Psoas muscle (tissue), 8 donors: ENCODE results near the gene C8A. TPM values are rescaled to one million over a fixed set of nuclear protein-coding genes. Genes with fewer than 3 reads are reported as not detected.

Source experiments
- ATAC-seq, 4 donors: fragments of 200-7000 bp; cut with Tn5 transposase; one replicate each; pipeline ENCODE4 v1.9.1; 2020; ENCODE audit warnings: moderate library complexity in 3 of 4, mild to moderate bottlenecking in 2 of 4
- DNase-seq, 2 donors: peaks; one replicate each; pipeline ENCODE4 v3.0.0-alpha.2; 2020
- H3K27ac ChIP-seq: fragments of 200-600 bp; one replicate; pipeline ENCODE4 v1.8.0; 2022
- H3K27me3 ChIP-seq, 3 donors: fragments of 200-600 bp in 1 of 3; one replicate each; pipeline versions ENCODE4 v1.6.1 to v1.8.0; 2013 to 2022; ENCODE audit warnings: low read length in 2 of 3, mild to moderate bottlenecking in 2 of 3, moderate library complexity in 1 of 3; ENCODE audit not compliant: insufficient read depth in 3 of 3
- H3K36me3 ChIP-seq, 2 donors: fragments of 200-600 bp in 1 of 2; one replicate each; pipeline versions ENCODE4 v1.6.1 to v1.8.0; 2013 to 2022; ENCODE audit warnings: low read depth in 1 of 2, mild to moderate bottlenecking in 1 of 2, moderate library complexity in 1 of 2; ENCODE audit not compliant: insufficient read depth in 1 of 2
- H3K4me1 ChIP-seq: fragments of 200-600 bp; one replicate; pipeline ENCODE4 v1.8.0; 2022
- H3K4me3 ChIP-seq: fragments of 200-600 bp; one replicate; pipeline ENCODE4 v1.8.0; 2022; ENCODE audit warnings: mild to moderate bottlenecking
- H3K9me3 ChIP-seq: fragments of 200-600 bp; one replicate; pipeline ENCODE4 v1.8.0; 2022
- WGBS, 3 donors: extraction: QIAGEN DNeasy Blood & Tissue Kit; methylation state at CpG; one replicate each; pipeline versions ENCODE4 v1.1.6 to v1.1.7; 2013; 5-methylcytosine and 5-hydroxymethylcytosine counted together
- intact Hi-C, 2 donors: fragments of 100-400 bp; cut with DNase I; formaldehyde crosslinking; loops; one replicate each; pipeline versions ENCODE4 v1.11.0 to v1.14.2; 2022
- polyA plus RNA-seq, 3 donors: library from polyadenylated mRNA; stranded (reverse); fragments of 200-250 nt; gene quantifications; one replicate each; pipeline ENCODE4 v1.2.3, GENCODE V29; 2013
- total RNA-seq, 4 donors: library from RNA; stranded (reverse); fragmentation: NEBNext Ultra II Directional in 2 of 4; extraction: Animal tissue kit (Norgen Biotek cat#: 25700) in 2 of 4; gene quantifications; one replicate each; pipeline versions ENCODE4 v1.2.1 to v1.2.4, GENCODE V29; 2021 to 2023
- TF ChIP-seq, protein P1 (sequence below): fragments of 200-600 bp; IDR thresholded peaks from one replicate; pipeline ENCODE4 v1.8.0; 2022; ENCODE audit warnings: antibody characterized with exemption
- donor health status: healthy with polysubstance abuse.
- donor health status: DM: no; HTN: no; CAD: no; lungs with moderate emphysema.
- donor health status: Bipolar disorder and iron deficiency.
- donor health status: healthy.
- donor health status: DM: yes; HTN: yes; CAD: no.
- donor health status: DM: no; HTN: no; CAD: no.
- donor health status: DM: no; HTN: no; CAD: no.
- donor health status: DM: yes; HTN: yes; CAD: no.

Gene C8A
- total and polyA plus RNA-seq, 7 donors: not detected

DNA sequence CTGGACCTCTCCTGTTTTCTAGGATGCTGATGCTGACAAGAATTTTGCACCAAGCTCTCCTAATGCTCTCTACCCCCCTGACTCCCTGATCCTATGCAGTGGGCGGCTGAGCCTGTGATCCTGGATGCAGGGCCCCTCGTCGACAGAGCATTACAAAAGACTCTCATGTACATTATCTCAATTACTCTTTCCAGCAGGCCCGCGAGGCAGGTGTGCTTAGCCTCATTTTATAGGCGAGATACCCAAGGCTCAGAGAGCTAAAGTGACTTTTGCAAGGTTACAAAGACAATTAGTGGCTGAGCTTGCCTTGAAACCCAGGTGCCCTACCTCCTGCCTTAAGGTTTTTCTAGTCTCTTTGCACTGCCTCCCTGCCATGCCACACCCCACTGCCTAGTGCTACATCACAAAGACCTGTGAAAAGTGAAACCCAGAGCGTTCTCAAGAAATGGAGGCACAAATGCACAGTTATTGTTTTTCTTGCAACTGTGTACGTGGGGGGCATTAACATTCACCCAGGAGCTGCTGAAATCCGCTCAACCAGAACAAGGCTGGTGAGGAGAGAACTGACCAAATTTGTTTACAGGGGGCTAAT lies 10.0 kb upstream of the C8A start:
- ATAC-seq (no peak), DNase-seq (no peak)
- H3K4me3 ChIP-seq: no peak overlapping the region
- 58 to 62% (median 62%) methylated on average over 9 of the region's 9 CpGs for WGBS, 3 donors
- TF ChIP-seq, protein P1, sequence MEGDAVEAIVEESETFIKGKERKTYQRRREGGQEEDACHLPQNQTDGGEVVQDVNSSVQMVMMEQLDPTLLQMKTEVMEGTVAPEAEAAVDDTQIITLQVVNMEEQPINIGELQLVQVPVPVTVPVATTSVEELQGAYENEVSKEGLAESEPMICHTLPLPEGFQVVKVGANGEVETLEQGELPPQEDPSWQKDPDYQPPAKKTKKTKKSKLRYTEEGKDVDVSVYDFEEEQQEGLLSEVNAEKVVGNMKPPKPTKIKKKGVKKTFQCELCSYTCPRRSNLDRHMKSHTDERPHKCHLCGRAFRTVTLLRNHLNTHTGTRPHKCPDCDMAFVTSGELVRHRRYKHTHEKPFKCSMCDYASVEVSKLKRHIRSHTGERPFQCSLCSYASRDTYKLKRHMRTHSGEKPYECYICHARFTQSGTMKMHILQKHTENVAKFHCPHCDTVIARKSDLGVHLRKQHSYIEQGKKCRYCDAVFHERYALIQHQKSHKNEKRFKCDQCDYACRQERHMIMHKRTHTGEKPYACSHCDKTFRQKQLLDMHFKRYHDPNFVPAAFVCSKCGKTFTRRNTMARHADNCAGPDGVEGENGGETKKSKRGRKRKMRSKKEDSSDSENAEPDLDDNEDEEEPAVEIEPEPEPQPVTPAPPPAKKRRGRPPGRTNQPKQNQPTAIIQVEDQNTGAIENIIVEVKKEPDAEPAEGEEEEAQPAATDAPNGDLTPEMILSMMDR: no peak
- H3K4me1 ChIP-seq: no peaks in the 10 kb centered on the region
- no peaks in the 10 kb centered on the region for H3K9me3 ChIP-seq
- no peaks in the 10 kb centered on the region for H3K36me3 ChIP-seq
- H3K27ac ChIP-seq: no peak overlapping the region
- intact Hi-C loops: no loop called here
- peaks cover 0 to 4% (median 0%) of the 10 kb centered on the region in 3 donors for H3K27me3 ChIP-seq

DNA sequence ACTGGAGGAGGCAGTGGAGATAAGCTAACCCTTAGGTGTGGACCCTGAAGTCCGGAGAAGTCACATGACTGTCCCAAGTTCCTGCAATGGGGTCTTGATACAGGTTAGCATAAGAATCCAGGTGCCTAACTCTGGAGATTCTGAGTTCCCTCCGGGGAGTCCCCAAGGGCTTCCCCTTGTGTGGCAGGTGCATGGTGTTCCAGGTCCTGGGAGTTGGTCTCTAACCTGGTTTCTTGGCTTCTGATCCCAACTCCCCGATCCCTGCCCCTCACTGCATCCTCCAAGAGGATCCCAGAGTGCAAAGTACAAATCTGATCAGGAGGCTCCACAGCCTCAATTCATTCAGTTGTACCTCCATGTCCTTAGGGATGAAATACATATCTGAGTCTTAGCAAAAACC lies 9.3 kb upstream of the C8A start:
- intact Hi-C loops: no loop called here
- TF ChIP-seq, protein P1: no peak
- DNase-seq (no peak), ATAC-seq (no peak)
- Histone ChIP-seq H3K9me3 (no peaks in the 10 kb centered on the region), H3K36me3 (no peaks in the 10 kb centered on the region), H3K4me3 (no peak overlapping the region), H3K27ac (no peak overlapping the region), H3K27me3 (no peaks in the 10 kb centered on the region), H3K4me1 (no peaks in the 10 kb centered on the region)
- WGBS, 3 donors: 82 to 89% (median 84%) methylated on average over 3 of the region's 3 CpGs

DNA sequence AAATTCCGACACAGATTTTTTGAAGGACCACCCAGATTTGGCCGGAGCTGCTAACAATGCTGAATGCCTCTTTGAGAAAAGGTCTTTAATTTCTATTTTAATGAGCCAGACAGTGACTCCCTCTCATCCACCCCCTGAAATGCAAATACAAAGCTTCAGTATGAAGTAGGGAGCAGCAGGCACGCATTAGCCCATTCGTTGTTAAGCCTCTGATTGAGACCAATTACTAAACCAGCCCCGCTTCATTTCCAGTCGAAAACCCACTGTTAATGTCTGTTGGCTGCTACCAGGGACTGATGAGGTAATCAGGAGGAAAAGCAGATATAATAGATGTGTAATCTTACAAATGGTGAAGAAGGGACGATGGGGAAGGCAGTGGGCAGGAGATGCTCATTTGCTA lies 4.8 kb upstream of the C8A start:
- no peak for DNase-seq
- WGBS, 3 donors: 73 to 77% (median 74%) methylated on average over 7 of the region's 7 CpGs
- no peaks in the 10 kb centered on the region for H3K36me3 ChIP-seq
- no peak for ATAC-seq
- H3K9me3 ChIP-seq: no peaks in the 10 kb centered on the region
- H3K4me3 ChIP-seq: no peak overlapping the region
- H3K4me1 ChIP-seq: no peaks in the 10 kb centered on the region
- H3K27ac ChIP-seq: no peak overlapping the region
- H3K27me3 ChIP-seq: no peaks in the 10 kb centered on the region
- TF ChIP-seq, protein P1: no peak
- intact Hi-C loops: no loop called here

DNA sequence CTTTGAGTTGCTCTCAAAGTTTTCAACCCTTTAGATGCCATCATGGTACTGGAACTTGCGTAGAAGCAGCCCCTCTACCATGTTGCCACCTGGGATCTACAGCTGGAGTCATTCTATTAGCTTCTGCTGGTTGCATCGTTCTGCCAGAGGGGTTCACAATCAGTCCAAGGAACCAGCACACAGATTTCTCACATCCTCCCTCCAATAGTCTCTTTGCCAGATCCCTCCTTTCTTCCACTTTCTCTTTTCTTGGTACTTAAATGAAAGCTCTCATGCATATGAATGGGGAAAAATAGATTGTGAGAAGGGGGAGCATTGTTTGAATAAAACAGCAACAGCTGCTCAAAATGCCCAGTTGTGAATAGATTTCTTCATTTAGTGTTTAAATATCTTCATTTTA lies 4.2 kb upstream of the C8A start:
- Histone ChIP-seq H3K4me3 (no peak overlapping the region), H3K36me3 (no peaks in the 10 kb centered on the region), H3K4me1 (no peaks in the 10 kb centered on the region), H3K9me3 (no peaks in the 10 kb centered on the region), H3K27ac (no peak overlapping the region), H3K27me3 (no peaks in the 10 kb centered on the region)
- ATAC-seq: no peak
- intact Hi-C loops: no loop called here
- TF ChIP-seq, protein P1: no peak
- DNase-seq: no peak
- 77 to 83% (median 79%) methylated on average over 2 of the region's 2 CpGs for WGBS, 3 donors

DNA sequence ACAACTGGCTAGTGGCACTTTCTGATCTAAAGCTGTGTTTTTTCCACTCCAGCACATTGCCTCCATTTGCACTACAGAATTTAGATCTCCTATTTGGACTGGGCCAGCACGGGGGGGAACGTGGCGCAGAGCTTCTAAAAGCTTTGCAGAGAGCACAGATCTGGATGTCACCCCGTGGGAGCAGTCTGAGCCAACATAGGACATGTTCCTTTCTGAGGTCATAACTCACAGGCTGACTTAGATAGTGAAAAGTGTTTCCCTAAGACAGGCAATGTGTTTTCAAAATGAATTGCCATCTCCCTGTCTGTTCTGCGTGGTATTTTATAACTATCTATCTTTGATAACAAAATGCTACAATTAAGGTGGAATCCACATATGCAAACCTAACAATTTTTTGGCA lies 3.7 kb upstream of the C8A start:
- no peaks in the 10 kb centered on the region for H3K9me3 ChIP-seq
- WGBS, 3 donors: 71 to 79% (median 76%) methylated on average over 5 of the region's 5 CpGs
- H3K27me3 ChIP-seq: no peaks in the 10 kb centered on the region
- TF ChIP-seq, protein P1: no peak
- ATAC-seq: no peak
- H3K27ac ChIP-seq: no peak overlapping the region
- no peak overlapping the region for H3K4me3 ChIP-seq
- H3K4me1 ChIP-seq: no peaks in the 10 kb centered on the region
- intact Hi-C loops: no loop called here
- H3K36me3 ChIP-seq: no peaks in the 10 kb centered on the region
- DNase-seq: no peak
